ENCODE measurements around the gene DLG2. TPM values are rescaled to one million over a fixed set of nuclear protein-coding genes. Genes with fewer than 3 reads are reported as not detected.

Gene DLG2
- total and polyA plus RNA-seq, 7 donors, result 0.23 to 5.3 (median 3.4) TPM

GRCh38 chr11:83864412-83865057 is 1762.6 kb downstream of the DLG2 start:
- 68 to 78% (median 71%) methylated on average over 4 of the region's 4 CpGs for WGBS, 3 donors
- intact Hi-C loops (cut with DNase I), result no loop called here
- ATAC-seq (no peak), DNase-seq (no peak)
- H3K27ac ChIP-seq, result no peak overlapping the region
- no peaks in the 10 kb centered on the region for H3K9me3 ChIP-seq
- no peak for TF ChIP-seq CTCF (IDR thresholded peaks at IDR 0.05)
- no peaks in the 10 kb centered on the region for H3K27me3 ChIP-seq (ENCODE audit: insufficient read depth in 3 of 3, low read length in 2 of 3)
- no peaks in the 10 kb centered on the region for H3K36me3 ChIP-seq (ENCODE audit: insufficient read depth in 1 of 2, low read depth in 1 of 2)
- no peaks in the 10 kb centered on the region for H3K4me1 ChIP-seq
- no peak overlapping the region for H3K4me3 ChIP-seq

GRCh38 chr11:83863272-83863671 is 1763.9 kb downstream of the DLG2 start:
- intact Hi-C loops (cut with DNase I), result no loop called here
- 42 to 50% (median 45%) methylated on average over 2 of the region's 2 CpGs for WGBS, 3 donors
- no peak for ATAC-seq

GRCh38 chr11:83862691-83863090 is 1764.5 kb downstream of the DLG2 start:
- no peaks in the 10 kb centered on the region for H3K4me1 ChIP-seq
- H3K9me3 ChIP-seq, result no peaks in the 10 kb centered on the region
- H3K4me3 ChIP-seq, result no peak overlapping the region
- no peaks in the 10 kb centered on the region for H3K27me3 ChIP-seq (ENCODE audit: insufficient read depth in 3 of 3, low read length in 2 of 3)
- no peaks in the 10 kb centered on the region for H3K36me3 ChIP-seq (ENCODE audit: insufficient read depth in 1 of 2, low read depth in 1 of 2)
- intact Hi-C loops (cut with DNase I), result no loop called here
- no peak for TF ChIP-seq CTCF (IDR thresholded peaks at IDR 0.05)
- no peak for ATAC-seq
- H3K27ac ChIP-seq, result no peak overlapping the region
- no peak for DNase-seq
- WGBS, 3 donors, result 31 to 50% (median 46%) methylated on average over 1 of the region's 1 CpG

More at GRCh38 chr11:83863272-83863671, 1763.9 kb downstream of the DLG2 start:
- no peaks in the 10 kb centered on the region for H3K36me3 ChIP-seq (ENCODE audit: insufficient read depth in 1 of 2, low read depth in 1 of 2)
- no peaks in the 10 kb centered on the region for H3K4me1 ChIP-seq
- no peak overlapping the region for H3K27ac ChIP-seq
- H3K9me3 ChIP-seq, result no peaks in the 10 kb centered on the region
- no peak for TF ChIP-seq CTCF (IDR thresholded peaks at IDR 0.05)
- H3K27me3 ChIP-seq (ENCODE audit: insufficient read depth in 3 of 3, low read length in 2 of 3), result no peaks in the 10 kb centered on the region
- DNase-seq, result no peak
- no peak overlapping the region for H3K4me3 ChIP-seq

GRCh38 chr11:83862033-83862432 is 1765.1 kb downstream of the DLG2 start:
- Histone ChIP-seq H3K27me3 (ENCODE audit: insufficient read depth in 3 of 3, low read length in 2 of 3) (no peaks in the 10 kb centered on the region), H3K4me1 (no peaks in the 10 kb centered on the region), H3K27ac (no peak overlapping the region), H3K9me3 (no peaks in the 10 kb centered on the region), H3K4me3 (no peak overlapping the region), H3K36me3 (ENCODE audit: insufficient read depth in 1 of 2, low read depth in 1 of 2) (no peaks in the 10 kb centered on the region)
- DNase-seq (no peak), ATAC-seq (no peak)
- intact Hi-C loops (cut with DNase I), result no loop called here
- no peak for TF ChIP-seq CTCF (IDR thresholded peaks at IDR 0.05)
- 77 to 82% (median 79%) methylated on average over 3 of the region's 3 CpGs for WGBS, 3 donors

- ATAC-seq (no peak), DNase-seq (no peak)
- intact Hi-C loops (cut with DNase I), result no loop called here
- Histone ChIP-seq H3K4me3 (no peak overlapping the region), H3K36me3 (ENCODE audit: insufficient read depth in 1 of 2, low read depth in 1 of 2) (no peaks in the 10 kb centered on the region), H3K27ac (no peak overlapping the region), H3K4me1 (no peaks in the 10 kb centered on the region), H3K27me3 (ENCODE audit: insufficient read depth in 3 of 3, low read length in 2 of 3) (no peaks in the 10 kb centered on the region), H3K9me3 (no peaks in the 10 kb centered on the region)
- WGBS, 3 donors, result 67 to 72% (median 71%) methylated on average over 1 of the region's 1 CpG
- TF ChIP-seq CTCF (IDR thresholded peaks at IDR 0.05), result no peak
Measured at GRCh38 chr11:83858694-83859093, 1768.5 kb downstream of the DLG2 start.
